HG03457 (cell line): Measurements from ENCODE around the gene CROCC2.

ENCODE experiments used
- ATAC-seq: cut with Tn5 transposase; IDR thresholded peaks from one replicate; pipeline ENCODE4 v1.9.1; 2021; ENCODE audit warnings: moderate number of reproducible peaks; ENCODE audit not compliant: unreplicated experiment

Gene CROCC2

DNA sequence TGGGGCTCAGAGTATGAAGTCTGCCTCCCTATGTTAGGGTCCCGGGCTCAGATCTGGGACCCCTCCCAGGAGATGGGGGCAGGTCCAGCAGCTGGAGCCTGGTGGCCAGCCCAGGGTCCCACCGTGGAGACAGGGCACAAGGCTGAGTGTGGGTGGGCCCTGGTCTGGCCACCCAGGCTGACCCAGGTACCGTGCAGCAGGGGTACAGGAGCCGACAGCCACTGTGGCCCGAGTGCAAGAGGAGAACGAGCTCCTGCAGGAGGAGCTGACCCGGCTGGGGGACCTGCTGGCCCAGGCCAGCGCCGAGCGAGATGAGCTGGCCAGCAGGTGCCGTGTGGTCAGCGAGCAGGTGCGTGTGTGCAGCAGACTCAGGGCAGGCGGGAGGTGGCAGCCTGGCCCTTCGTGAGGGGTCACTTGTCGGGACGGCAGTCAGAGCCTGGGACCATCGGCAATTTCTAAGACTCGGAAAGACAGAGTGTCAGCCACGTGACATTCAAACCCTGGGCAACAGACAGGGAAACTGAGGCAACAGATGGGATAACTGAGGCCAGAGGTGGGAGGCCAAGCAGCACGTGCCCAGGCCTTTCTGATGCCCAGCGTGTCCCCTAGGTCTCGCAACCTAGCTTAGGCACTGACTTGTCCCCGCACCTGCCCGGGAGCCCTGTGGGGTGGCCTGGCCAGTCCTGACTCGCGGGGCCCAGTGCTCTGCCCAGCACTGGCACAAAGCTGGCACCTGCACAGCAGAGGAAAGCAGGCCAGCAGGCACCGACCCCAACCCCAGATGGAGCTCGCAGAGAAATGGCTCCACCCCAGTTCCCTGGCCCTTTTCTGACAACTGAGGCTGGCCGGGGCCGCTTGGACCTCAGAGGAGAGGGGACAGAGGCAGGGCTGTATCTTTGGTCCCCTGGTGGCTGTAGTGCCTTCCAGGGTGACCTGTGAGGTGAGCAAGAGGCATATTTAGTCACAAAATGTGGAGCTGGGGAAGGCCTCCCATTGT is 13.9 kb downstream of the CROCC2 start:
- no peak for ATAC-seq

GRCh38 chr2:240920783-240921231 is 14.7 kb downstream of the CROCC2 start:
- ATAC-seq: no peak

GRCh38 chr2:240921311-240921994 is 15.3 kb downstream of the CROCC2 start:
- no peak for ATAC-seq

- no peak for ATAC-seq
These were observed 15.8 kb downstream of the CROCC2 start for GRCh38 chr2:240921995-240922244.

DNA sequence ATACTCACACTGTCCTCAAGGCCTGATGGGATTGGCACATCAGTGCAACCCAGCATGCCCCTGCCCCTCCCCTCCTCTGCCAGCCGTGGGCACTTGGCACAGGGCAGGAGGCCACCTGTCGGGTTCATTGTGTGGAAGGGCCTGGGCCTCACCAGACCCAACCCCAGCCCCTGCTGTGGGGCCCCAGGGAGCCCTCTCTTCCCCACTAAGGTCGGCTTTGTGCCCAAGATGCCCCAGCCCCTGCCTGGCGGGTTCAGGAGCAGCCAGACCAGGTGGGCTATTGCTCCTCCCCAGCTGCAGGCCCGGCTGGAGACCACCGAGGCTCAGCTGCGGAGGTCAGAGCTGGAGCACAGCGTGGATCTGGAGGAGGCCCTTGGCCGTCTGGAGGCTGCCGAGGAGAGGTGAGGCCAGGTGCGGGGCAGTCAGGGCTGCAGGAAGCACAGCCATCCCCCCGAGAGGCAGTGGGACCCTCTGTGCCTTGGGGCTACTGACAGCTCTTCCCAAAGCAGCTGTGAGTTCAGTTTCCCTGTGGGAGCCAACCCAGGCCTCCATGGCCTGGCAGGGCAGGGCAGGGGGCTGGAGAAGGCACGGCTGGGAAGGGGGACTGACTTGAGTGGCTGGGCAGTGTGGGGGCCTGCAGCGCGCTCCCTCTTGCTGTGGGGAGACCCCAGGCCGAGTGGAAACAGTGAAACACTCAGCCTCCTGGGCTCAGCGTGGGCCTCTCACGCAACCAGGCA is 16.3 kb downstream of the CROCC2 start:
- no peak for ATAC-seq

DNA sequence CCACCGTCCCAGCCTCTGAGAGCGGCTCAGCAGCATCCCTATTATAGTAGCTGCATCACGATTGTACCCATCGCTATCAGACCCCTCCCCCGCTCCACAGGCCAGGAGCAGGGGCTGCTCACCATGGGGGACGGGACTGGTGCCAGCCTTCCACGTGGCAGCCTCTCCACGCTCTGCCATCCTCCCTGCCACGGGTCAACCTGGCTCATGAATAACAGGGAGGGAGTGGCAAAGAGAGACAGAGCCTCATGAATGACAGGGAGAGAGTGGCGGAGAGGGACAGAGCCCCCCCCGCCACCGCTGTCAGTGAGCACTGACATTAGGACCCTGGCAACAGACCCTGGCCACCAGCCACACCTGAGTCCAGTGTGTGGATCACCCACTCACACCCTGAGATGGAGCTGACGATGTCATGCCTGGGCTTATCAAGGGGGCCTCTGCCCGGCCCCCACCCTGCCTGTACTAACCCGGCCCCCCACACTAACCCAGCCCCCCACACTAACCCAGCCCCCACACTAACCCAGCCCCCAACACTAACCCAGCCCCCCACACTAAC is 16.9 kb downstream of the CROCC2 start:
- no peak for ATAC-seq

DNA sequence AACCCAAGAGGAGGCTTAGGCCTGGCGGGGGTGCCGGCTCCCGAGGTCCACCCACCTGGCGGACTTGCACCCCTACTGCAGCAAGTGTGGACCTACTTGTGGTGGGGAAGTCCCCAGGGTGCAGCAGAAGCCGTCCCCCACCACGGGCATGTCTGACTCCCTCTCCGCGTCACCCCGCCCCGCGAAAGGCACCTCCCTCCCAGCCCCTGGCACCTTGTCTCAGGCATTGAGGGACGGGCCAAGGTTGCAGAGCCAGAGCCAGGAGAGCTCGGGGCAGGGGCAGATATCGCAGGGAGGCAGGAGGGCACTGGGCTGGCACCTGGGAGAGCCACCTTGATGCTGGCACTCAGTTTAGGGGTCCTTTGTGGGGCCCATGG is 19.0 kb downstream of the CROCC2 start:
- ATAC-seq: no peak

DNA sequence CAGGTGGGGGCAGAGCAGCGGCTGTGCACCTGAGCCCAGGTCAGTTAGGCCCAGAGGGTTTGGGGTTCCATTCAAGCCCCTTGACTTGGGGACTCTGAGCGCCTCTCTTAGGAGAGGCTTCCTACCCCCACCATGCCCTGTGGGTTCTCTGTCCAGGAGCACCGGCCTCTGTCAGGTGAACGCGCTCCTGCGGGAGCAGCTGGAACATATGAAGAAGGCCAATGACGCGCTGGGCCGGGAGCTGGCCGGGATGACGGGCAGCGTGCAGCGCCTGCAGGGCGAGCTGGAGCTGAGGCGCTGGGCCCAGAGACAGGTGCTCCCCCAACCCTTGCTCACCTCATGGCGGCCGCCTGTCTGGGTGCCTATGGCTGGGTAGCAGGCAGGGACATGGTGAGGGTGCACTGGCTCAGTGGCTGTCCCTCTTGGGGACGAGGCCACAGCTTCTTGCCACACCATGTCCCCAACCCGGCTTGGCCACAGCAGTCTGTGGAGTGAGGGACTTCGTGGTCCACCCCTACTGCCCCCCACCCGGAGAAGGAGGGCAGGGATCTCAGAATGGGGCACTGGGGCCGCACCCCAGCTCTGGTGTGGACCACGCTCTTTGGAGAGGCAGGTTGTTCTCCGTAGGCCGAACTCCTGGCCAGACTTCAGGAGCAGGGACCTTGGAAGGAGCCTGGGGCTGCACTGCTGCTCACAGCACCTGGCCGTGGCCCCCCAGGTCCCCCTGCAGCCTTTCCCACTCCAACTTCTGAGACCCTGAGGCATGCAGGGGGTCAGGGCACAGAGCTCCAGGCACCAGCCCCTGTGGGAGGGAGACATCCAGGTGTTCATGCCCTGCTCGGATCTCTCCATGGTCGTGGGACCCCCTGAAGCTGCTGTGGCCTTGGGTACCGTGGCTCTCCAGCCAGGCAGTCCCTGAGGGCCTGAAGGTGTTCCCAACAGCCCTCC is 19.7 kb downstream of the CROCC2 start:
- no peak for ATAC-seq

GRCh38 chr2:240926516-240927389 is 20.6 kb downstream of the CROCC2 start:
- no peak for ATAC-seq

- ATAC-seq: no peak
These were observed 21.2 kb downstream of the CROCC2 start for GRCh38 chr2:240927390-240927781.

- ATAC-seq: no peak
These were observed 22.6 kb downstream of the CROCC2 start for GRCh38 chr2:240928476-240929363.

DNA sequence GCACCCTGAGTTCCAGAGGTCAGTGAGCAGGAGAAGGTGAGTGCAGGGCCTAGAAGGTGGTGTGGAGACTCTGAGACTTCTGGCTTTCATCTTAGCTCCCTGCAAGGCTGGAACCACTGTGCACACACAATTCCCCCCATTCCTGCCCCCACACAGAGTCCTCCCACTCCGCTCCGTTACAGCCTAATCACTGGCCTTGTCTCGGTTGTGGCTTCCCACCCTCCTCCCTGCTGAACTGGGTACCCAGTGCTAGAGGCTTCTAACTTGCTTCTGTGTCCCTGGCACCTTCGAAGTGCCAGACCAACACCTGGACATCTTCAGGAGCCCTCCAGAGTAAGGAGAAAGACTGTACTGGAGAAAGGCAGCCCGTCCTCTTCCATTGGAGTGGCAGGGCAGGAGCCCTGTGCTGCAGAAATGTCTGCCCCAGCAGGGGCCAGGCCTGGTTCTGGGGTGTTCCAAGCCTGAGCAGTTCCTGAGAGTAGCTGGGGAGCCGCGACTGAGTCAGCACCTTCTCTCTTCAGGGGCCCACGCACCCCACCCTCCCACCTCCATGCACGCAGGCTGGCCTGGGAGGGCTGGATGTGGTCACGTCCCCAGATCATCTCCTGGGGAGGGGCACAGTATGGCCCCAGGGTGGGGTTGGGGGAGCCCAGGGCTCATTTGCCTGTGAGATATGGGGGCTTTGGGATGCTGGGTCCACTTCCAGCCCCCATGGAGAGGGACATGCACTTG is 23.4 kb downstream of the CROCC2 start:
- ATAC-seq: no peak

GRCh38 chr2:240930096-240930630 is 24.0 kb downstream of the CROCC2 start:
- ATAC-seq: no peak

DNA sequence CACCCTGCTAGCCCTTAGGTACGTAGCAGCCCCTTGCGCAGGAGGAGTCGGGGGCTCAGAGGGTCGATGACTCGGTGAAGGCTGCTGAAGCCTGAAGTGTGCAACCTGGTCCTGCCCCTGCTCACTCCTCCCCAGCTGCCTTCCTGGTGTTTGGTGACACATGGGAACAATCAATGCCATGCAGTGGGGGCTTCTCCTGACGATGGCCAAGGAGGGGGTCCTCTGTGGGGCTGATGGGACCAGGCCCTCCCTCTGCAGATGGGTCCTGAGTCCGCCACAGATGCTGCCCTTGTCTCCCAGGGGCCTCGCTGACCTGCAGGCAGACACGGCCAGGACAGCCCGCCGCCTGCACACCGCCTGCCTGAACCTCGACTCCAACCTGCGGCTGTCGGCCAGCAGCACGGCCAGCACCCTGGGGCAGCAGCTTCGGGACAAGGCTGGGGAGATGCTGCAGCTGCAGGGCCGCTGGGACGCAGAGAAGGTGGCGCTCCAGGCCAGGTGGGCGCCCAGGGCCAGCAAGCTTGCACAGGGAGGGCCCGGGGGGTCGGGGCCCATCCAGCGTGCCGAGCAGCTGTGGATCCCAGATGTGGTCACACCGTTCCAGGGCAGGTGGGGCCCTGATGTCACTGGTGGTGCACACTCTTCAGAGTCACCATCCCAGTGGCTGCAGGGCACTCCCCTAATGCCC is 24.6 kb downstream of the CROCC2 start:
- no peak for ATAC-seq

DNA sequence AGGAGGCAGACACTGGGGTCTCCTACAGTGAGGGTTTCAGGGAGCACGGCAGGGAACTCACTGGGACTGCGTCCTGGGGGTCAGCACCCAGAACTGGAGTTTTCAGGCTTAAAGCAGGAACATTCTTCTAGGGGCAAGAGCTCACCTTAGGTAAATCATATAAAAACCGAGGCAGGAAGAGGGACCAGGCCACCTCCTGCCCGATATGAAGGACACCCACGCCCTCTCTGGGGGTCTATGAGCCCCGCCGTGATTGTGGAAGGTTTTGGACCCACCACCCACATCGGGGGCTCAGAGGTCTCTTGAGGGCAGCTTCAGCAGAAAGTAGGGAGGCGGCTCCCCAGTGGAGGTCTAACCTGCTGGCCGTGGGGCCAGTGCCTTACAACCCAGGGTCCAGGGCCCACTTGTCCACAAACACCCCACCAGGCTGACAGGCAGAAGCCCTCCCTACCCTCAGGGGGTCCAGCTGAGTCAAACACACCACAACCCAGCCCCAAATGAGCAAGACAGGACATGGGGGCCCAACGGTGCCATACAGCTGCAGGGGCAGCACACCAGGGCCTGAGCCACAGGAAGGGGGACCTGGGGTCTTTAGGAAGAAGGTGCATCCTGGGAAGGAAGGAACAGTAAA is 25.3 kb downstream of the CROCC2 start:
- ATAC-seq: no peak

DNA sequence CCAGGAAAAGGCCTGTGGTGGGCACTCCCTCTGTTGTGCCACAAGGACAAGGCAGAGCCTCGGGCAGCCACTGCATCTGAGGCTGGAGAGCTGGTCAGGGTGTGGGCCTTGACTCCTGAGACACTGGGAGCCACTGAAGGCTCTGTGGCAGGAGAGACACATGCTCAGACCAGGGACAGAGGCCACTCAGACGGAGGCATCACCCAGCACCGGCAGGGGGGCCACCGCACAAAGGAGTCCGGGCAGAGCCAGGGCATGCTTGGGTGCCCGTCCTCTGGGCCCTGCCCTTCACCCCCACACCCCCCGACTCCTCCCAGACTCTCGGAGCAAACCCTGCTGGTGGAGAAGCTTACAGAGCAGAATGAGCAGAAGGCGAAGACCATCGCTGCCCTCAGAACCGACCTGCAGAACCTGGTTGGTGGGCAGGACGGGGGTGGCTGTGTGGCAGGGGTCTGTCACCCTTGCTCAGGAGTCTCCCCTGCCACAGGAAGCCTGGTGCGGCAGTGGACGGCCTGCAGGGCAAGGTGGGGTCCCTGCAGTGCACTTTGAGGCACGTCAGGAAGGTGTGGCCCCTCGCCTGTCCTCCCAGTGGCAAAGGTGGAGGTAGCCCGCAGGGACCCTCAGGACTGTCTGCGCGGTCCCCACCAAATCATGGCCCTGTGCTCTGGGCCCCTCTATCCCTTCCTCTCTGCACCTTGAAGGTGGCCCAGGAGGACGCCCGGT is 26.0 kb downstream of the CROCC2 start:
- ATAC-seq: no peak
